ENCODE results near the gene FERMT1. TPM values are rescaled to one million over a fixed set of nuclear protein-coding genes. Genes with fewer than 3 reads are reported as not detected.

The FERMT1 gene
- total RNA-seq, 6 experiments from 2014 or later: 7.7 to 11.0 (median 9.8) TPM

- no peaks in the 10 kb centered on the region for H3K36me3 Mint-ChIP-seq (ENCODE audit: low read depth)
- H3K4me3 Mint-ChIP-seq: no peak overlapping the region
- TF ChIP-seq CTCF (IDR thresholded peaks at IDR 0.05): no peak
Measured at GRCh38 chr20:6099819-6100218, 23.0 kb downstream of the FERMT1 start.

GRCh38 chr20:6095409-6095808, 27.4 kb downstream of the FERMT1 start:
- DNase-seq: no peak
- no peak for TF ChIP-seq CTCF (IDR thresholded peaks at IDR 0.05)
- Mint-ChIP-seq H3K4me3 (no peak overlapping the region), H3K27ac (no peak overlapping the region), H3K27me3 (ENCODE audit: insufficient read depth) (no peaks in the 10 kb centered on the region), H3K9me3 (no peaks in the 10 kb centered on the region), H3K36me3 (ENCODE audit: low read depth) (no peaks in the 10 kb centered on the region), H3K4me1 (ENCODE audit: low read depth) (no peaks in the 10 kb centered on the region)

More at GRCh38 chr20:6099819-6100218, 23.0 kb downstream of the FERMT1 start:
- H3K9me3 Mint-ChIP-seq: no peaks in the 10 kb centered on the region
- H3K4me1 Mint-ChIP-seq (ENCODE audit: low read depth): peaks cover 7% of the 10 kb centered on the region; the same call in 1 of the 2 replicates
- DNase-seq: no peak
- no peaks in the 10 kb centered on the region for H3K27me3 Mint-ChIP-seq (ENCODE audit: insufficient read depth)
- no peak overlapping the region for H3K27ac Mint-ChIP-seq

- no peaks in the 10 kb centered on the region for H3K9me3 Mint-ChIP-seq
Measured at GRCh38 chr20:6094565-6094964, 28.3 kb downstream of the FERMT1 start.

GRCh38 chr20:6094063-6094462, 28.8 kb downstream of the FERMT1 start:
- Mint-ChIP-seq H3K27me3 (ENCODE audit: insufficient read depth) (no peaks in the 10 kb centered on the region), H3K4me3 (no peak overlapping the region), H3K36me3 (ENCODE audit: low read depth) (no peaks in the 10 kb centered on the region), H3K27ac (no peak overlapping the region), H3K4me1 (ENCODE audit: low read depth) (no peaks in the 10 kb centered on the region), H3K9me3 (no peaks in the 10 kb centered on the region)
- TF ChIP-seq CTCF (IDR thresholded peaks at IDR 0.05): no peak
- DNase-seq: no peak

More at GRCh38 chr20:6094565-6094964, 28.3 kb downstream of the FERMT1 start:
- Mint-ChIP-seq H3K27me3 (ENCODE audit: insufficient read depth) (no peaks in the 10 kb centered on the region), H3K27ac (no peak overlapping the region), H3K4me3 (no peak overlapping the region), H3K4me1 (ENCODE audit: low read depth) (no peaks in the 10 kb centered on the region), H3K36me3 (ENCODE audit: low read depth) (no peaks in the 10 kb centered on the region)
- no peak for TF ChIP-seq CTCF (IDR thresholded peaks at IDR 0.05)
- no peak for DNase-seq

GRCh38 chr20:6091661-6092060, 31.2 kb downstream of the FERMT1 start:
- Mint-ChIP-seq H3K9me3 (no peaks in the 10 kb centered on the region), H3K4me3 (no peak overlapping the region), H3K36me3 (ENCODE audit: low read depth) (peaks cover 3% of the 10 kb centered on the region), H3K27me3 (ENCODE audit: insufficient read depth) (no peaks in the 10 kb centered on the region), H3K4me1 (ENCODE audit: low read depth) (no peaks in the 10 kb centered on the region), H3K27ac (no peak overlapping the region)
- no peak for TF ChIP-seq CTCF (IDR thresholded peaks at IDR 0.05)
- no peak for DNase-seq

GRCh38 chr20:6086868-6087267, 36.0 kb downstream of the FERMT1 start:
- Mint-ChIP-seq H3K36me3 (ENCODE audit: low read depth) (peaks cover 8% of the 10 kb centered on the region), H3K9me3 (no peaks in the 10 kb centered on the region), H3K4me1 (ENCODE audit: low read depth) (no peaks in the 10 kb centered on the region), H3K4me3 (no peak overlapping the region), H3K27ac (no peak overlapping the region), H3K27me3 (ENCODE audit: insufficient read depth) (no peaks in the 10 kb centered on the region)
- TF ChIP-seq CTCF (IDR thresholded peaks at IDR 0.05): no peak
- no peak for DNase-seq
